ENCODE results near the gene TRHDE. TPM values are rescaled to one million over a fixed set of nuclear protein-coding genes. Genes with fewer than 3 reads are reported as not detected.

TRHDE gene
- polyA plus RNA-seq, 2 of the 4 experiments (the other 2 are of a cell fraction) = 0.16 to 0.32 TPM

DNA sequence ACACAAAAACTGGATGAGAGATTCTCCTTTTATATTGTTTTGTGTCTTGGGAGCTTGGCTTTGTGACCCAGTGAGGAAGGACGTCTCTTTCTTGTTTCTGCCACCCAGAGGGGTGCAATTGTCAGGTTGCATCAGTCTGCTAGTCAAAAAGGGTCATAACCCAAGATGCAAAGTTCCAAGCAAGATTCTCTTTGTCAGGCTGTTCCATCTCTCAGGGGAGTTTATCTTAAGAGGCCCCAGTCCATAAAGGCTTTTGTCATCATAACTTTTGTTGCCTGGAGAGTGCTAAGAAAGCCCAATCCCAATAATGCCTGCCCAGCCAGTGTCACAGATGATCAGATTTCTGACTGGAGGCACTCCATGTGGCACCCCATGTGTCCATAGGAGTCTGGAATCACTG is 444.9 kb downstream of the TRHDE start:
- H3K27ac ChIP-seq = no peak overlapping the region
- ChIA-PET POLR2A (no interaction called here), CTCF (no interaction called here)
- H3K4me1 ChIP-seq = no peaks in the 10 kb centered on the region
- H3K4me2 ChIP-seq = no peak overlapping the region
- TF ChIP-seq HEYL (CRISPR knock-in tag; IDR thresholded peaks at IDR 0.05) = no peak
- TF ChIP-seq MAFK (IDR thresholded peaks at IDR 0.05; ENCODE audit: partially characterized antibody) = no peak
- 0% methylated on average over 1 of the region's 1 CpG for WGBS (ENCODE audit: missing lambda C conversion rate)
- no peaks in the 10 kb centered on the region for H3K9me3 ChIP-seq
- DNase-seq (ENCODE audit: low read depth in 1 of 2, low spot score in 1 of 2) (no peak), FAIRE-seq (no peak), ATAC-seq (no peak)
- H3K4me3 ChIP-seq = no peak overlapping the region

Measured in A549 (cell line).